GM23338 (cell line): ENCODE results near the gene NHLRC4.

Experiments used
- CREB1 ChIP-seq: fragments of 250-450 bp; sonication (Bioruptor Pico); IDR thresholded peaks from 2 replicates; pipeline ENCODE4 v1.5.0; 2020; ENCODE audit warnings: low read depth, mild to moderate bottlenecking, moderate library complexity
- CTCF ChIP-seq, 2 experiments: fragments of 200-600 bp in 1 of 2; sonication (generic) in 1 of 2; conservative IDR thresholded peaks; 2 replicates each; pipeline versions ENCODE4 v1.5.1 to v1.6.1; 2016 to 2017; ENCODE audit warnings: antibody characterized with exemption in 2 of 2, low read depth in 2 of 2, mild to moderate bottlenecking in 2 of 2, moderate library complexity in 1 of 2
- ETS1 ChIP-seq: IDR thresholded peaks from 2 replicates; pipeline ENCODE4 v1.6.1; 2016; ENCODE audit warnings: antibody characterized with exemption
- EZH2 ChIP-seq: fragments of 200-600 bp; sonication (generic); IDR thresholded peaks from one replicate; pipeline ENCODE4 v1.8.0; 2017; ENCODE audit warnings: antibody characterized with exemption, mild to moderate bottlenecking, low read depth; ENCODE audit not compliant: unreplicated experiment
- EZH2phosphoT487 ChIP-seq: fragments of 200-600 bp; sonication (generic); IDR thresholded peaks from one replicate; pipeline ENCODE4 v1.8.1; 2018; ENCODE audit warnings: antibody characterized with exemption; ENCODE audit not compliant: unreplicated experiment
- JUNB ChIP-seq: IDR thresholded peaks from one replicate; pipeline ENCODE4 v1.6.1; 2016; ENCODE audit warnings: antibody characterized with exemption; ENCODE audit not compliant: unreplicated experiment
- NANOG ChIP-seq: IDR thresholded peaks from 2 replicates; pipeline ENCODE4 v1.6.1; 2016; ENCODE audit warnings: antibody characterized with exemption, borderline replicate concordance
- POLR2AphosphoS5 ChIP-seq: IDR thresholded peaks from 2 replicates; pipeline ENCODE4 v1.6.1; 2016; ENCODE audit warnings: antibody characterized with exemption, low read depth
- REST ChIP-seq: IDR thresholded peaks from one replicate; pipeline ENCODE4 v1.6.1; 2018; ENCODE audit warnings: antibody characterized with exemption; ENCODE audit not compliant: unreplicated experiment
- STAT1 ChIP-seq: IDR thresholded peaks from one replicate; pipeline ENCODE4 v1.6.1; 2016; ENCODE audit warnings: antibody characterized with exemption; ENCODE audit not compliant: unreplicated experiment
- ZNF114 ChIP-seq: fragments of 250-450 bp; sonication (Bioruptor Pico); IDR thresholded peaks from 2 replicates; pipeline ENCODE4 v1.5.0; 2020; ENCODE audit warnings: mild to moderate bottlenecking, moderate library complexity
- ZNF331 ChIP-seq: fragments of 250-450 bp; sonication (Bioruptor Pico); IDR thresholded peaks from 2 replicates; pipeline ENCODE4 v1.5.0; 2020; ENCODE audit warnings: low read depth, mild to moderate bottlenecking, moderate library complexity
- ZNF462 ChIP-seq: fragments of 250-450 bp; sonication (Bioruptor Pico); IDR thresholded peaks from 2 replicates; pipeline ENCODE4 v1.5.0; 2020; ENCODE audit warnings: mild to moderate bottlenecking, moderate library complexity

- no peak for TF ChIP-seq POLR2AphosphoS5
- TF ChIP-seq CTCF (conservative IDR thresholded peaks at IDR 0.05; ENCODE audit: low read depth in 2 of 2): no peak
- TF ChIP-seq EZH2: no peak
- TF ChIP-seq REST: no peak
- TF ChIP-seq ZNF331 (CRISPR knock-in tag): no peak
- TF ChIP-seq JUNB: no peak
- no peak for TF ChIP-seq STAT1
- TF ChIP-seq ZNF462 (CRISPR knock-in tag): no peak
- no peak for TF ChIP-seq EZH2phosphoT487
- TF ChIP-seq ZNF114 (CRISPR knock-in tag): no peak
- TF ChIP-seq ETS1: no peak
- no peak for TF ChIP-seq CREB1 (CRISPR knock-in tag)
- TF ChIP-seq NANOG: no peak
These were observed 24.0 kb downstream of the NHLRC4 start for GRCh38 chr16:590815-591200.
